Sigmoid colon (tissue), 7 donors: Measurements from ENCODE around the gene MSANTD3. TPM values are rescaled to one million over a fixed set of nuclear protein-coding genes. Genes with fewer than 3 reads are reported as not detected.
"Not testable (repeated sequence)": the region's sequence is repeated elsewhere in the genome, so short reads cannot be mapped to it uniquely, and the experiment has no call there.

Source experiments
- DNase-seq: peaks from one replicate; pipeline ENCODE4 v3.0.0-alpha.2; 2019
- H3K27ac ChIP-seq, 4 donors: fragments of 200-600 bp; sonication (generic); one replicate each; pipeline ENCODE4 v1.5.1; 2016 to 2019; ENCODE audit warnings: mild to moderate bottlenecking in 1 of 4
- H3K27me3 ChIP-seq, 3 donors: fragments of 200-600 bp; sonication (generic); one replicate each; pipeline ENCODE4 v1.5.1; 2019; ENCODE audit warnings: mild to moderate bottlenecking in 1 of 3
- H3K36me3 ChIP-seq, 4 donors: fragments of 200-600 bp; sonication (generic); one replicate each; pipeline ENCODE4 v1.5.1; 2016 to 2019
- H3K4me1 ChIP-seq, 4 donors: fragments of 200-600 bp; sonication (generic); one replicate each; pipeline ENCODE4 v1.5.1; 2017 to 2019
- H3K4me3 ChIP-seq, 4 donors: fragments of 200-600 bp; sonication (generic); one replicate each; pipeline ENCODE4 v1.5.1; 2017 to 2019; ENCODE audit warnings: mild to moderate bottlenecking in 2 of 4, moderate library complexity in 1 of 4
- H3K9me3 ChIP-seq, 4 donors: fragments of 200-600 bp in 3 of 4; sonication (generic) in 3 of 4; one replicate each; pipeline versions ENCODE4 v1.5.1 to v1.6.1; 2013 to 2019
- EP300 ChIP-seq, 4 donors: sonication (generic); formaldehyde crosslinking; IDR thresholded peaks; one replicate each; pipeline ENCODE4 v1.6.1; 2017; ENCODE audit warnings: antibody characterized with exemption in 4 of 4
- POLR2A ChIP-seq, 2 donors: fragments of 450-650 bp; IDR thresholded peaks; one replicate each; pipeline ENCODE4 v1.6.1; 2016; ENCODE audit warnings: antibody characterized with exemption in 2 of 2, mild to moderate bottlenecking in 2 of 2, moderate library complexity in 2 of 2
- POLR2AphosphoS5 ChIP-seq, 4 donors: sonication (generic); formaldehyde crosslinking; IDR thresholded peaks; one replicate each; pipeline ENCODE4 v1.6.1; 2017; ENCODE audit warnings: antibody characterized with exemption in 4 of 4
- WGBS, 2 donors: extraction: QIAGEN DNeasy Blood & Tissue Kit; methylation state at CpG; one replicate each; pipeline ENCODE4 v1.1.7; 2013; 5-methylcytosine and 5-hydroxymethylcytosine counted together
- intact Hi-C: fragments of 100-400 bp; cut with DNase I; formaldehyde crosslinking; loops from one replicate; pipeline ENCODE4 v1.15.1; 2023
- polyA plus RNA-seq, 3 donors: library from polyadenylated mRNA; stranded (reverse); fragments of 200-250 nt; gene quantifications; one replicate each; pipeline ENCODE4 v1.2.3, GENCODE V29; 2013
- total RNA-seq, 4 donors: library from RNA; depleted of rRNA; stranded (reverse); fragments of >200 nt; gene quantifications; one replicate each; pipeline ENCODE4 v1.1.0, GENCODE V29; 2016
- TF ChIP-seq, protein P1 (sequence below), 4 experiments: fragments of 450-650 bp in 3 of 4; fragments of 200-600 bp in 1 of 4; IDR thresholded peaks; one replicate each; pipeline ENCODE4 v1.5.1; 2016 to 2019; ENCODE audit warnings: antibody characterized with exemption in 4 of 4, mild to moderate bottlenecking in 3 of 4, moderate library complexity in 2 of 4
- donor health status: healthy with polysubstance abuse.
- donor health status: Bipolar disorder and iron deficiency.
- donor health status: healthy.

MSANTD3 gene
- total RNA-seq: 10 to 100 TPM; 25.2 to 41.8 (median 31.5) TPM
- polyA plus RNA-seq: 10 to 100 TPM in 1 of 3 donors, 1 to 10 TPM in 2; 9.2 to 18.0 (median 9.3) TPM

DNA sequence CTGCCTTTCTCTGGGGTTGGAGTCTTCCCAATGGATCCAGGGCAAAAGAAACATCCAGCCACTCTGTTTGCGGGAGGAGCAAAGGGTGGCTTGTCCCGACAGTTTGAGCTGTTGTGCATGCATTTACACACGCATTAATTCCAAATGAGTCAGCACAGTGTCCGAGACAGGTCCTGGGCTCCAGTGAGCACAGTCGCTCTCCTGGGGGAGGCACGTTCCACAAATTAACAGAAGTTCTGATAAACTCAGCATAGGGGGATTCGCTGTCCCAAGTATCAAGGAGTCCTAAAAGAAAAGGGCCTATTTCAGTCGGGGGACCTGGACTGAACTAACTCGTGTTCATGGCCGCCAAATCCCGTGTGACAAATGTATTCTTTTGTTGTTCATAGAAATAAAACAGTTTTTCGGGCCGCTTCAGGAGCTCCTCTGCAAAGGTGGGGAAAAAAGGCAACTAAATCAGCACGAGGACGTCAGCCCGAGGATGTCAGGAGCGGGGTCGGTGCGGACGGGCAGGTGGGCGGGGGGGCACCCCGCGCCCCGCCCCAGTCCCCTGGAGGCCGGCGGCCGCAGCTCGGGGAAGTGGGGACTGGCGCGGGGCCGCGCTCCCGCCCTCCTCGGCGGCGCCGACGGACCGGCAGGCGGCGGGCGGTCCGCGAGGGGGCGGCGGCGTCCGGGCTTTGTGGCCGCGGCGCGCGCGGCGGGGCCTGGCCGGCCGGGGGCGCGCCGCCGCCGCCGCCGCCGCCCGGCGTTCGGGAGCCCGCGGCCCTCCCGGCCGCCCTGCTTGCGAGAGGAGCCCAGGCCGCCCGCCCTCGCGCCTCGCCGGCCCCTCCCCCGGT lies at the start of gene MSANTD3:
TSS of gene MSANTD3 (plus strand) at position 614 of the 836 bp plus-strand sequence. CDS start 14,796 bp downstream, outside the sequence.
- peak; percentile 77 for DNase-seq
- TF ChIP-seq, protein P1, sequence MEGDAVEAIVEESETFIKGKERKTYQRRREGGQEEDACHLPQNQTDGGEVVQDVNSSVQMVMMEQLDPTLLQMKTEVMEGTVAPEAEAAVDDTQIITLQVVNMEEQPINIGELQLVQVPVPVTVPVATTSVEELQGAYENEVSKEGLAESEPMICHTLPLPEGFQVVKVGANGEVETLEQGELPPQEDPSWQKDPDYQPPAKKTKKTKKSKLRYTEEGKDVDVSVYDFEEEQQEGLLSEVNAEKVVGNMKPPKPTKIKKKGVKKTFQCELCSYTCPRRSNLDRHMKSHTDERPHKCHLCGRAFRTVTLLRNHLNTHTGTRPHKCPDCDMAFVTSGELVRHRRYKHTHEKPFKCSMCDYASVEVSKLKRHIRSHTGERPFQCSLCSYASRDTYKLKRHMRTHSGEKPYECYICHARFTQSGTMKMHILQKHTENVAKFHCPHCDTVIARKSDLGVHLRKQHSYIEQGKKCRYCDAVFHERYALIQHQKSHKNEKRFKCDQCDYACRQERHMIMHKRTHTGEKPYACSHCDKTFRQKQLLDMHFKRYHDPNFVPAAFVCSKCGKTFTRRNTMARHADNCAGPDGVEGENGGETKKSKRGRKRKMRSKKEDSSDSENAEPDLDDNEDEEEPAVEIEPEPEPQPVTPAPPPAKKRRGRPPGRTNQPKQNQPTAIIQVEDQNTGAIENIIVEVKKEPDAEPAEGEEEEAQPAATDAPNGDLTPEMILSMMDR (IDR thresholded peaks at IDR 0.05): peak in 1 of 4 experiments; percentile 18
- TF ChIP-seq EP300 (IDR thresholded peaks at IDR 0.05): no peak
- peak in 3 of 4 donors; percentile 26 to 74 (median 42) for TF ChIP-seq POLR2AphosphoS5 (IDR thresholded peaks at IDR 0.05)
- TF ChIP-seq POLR2A (IDR thresholded peaks at IDR 0.05): no peak
- Histone ChIP-seq H3K9me3 (no peaks in the 10 kb centered on the region), H3K27ac (peak within 1 kb of the TSS; percentile 92 to 98 (median 96)), H3K4me1 (peaks cover 0 to 39% (median 32%) of the 10 kb centered on the region in 4 donors), H3K27me3 (no peaks in the 10 kb centered on the region), H3K36me3 (no peaks in the 10 kb centered on the region), H3K4me3 (peak within 1 kb of the TSS; percentile 83 to 96 (median 92))
- 1% methylated on average over 80 of the region's 80 CpGs for WGBS, 2 donors
- intact Hi-C loops: loop anchor here (2.0 to 10.0 kb wide), 3 partner anchors 14 to 602 kb away; partner anchors contain the start of genes NR4A3 and TEX10

DNA sequence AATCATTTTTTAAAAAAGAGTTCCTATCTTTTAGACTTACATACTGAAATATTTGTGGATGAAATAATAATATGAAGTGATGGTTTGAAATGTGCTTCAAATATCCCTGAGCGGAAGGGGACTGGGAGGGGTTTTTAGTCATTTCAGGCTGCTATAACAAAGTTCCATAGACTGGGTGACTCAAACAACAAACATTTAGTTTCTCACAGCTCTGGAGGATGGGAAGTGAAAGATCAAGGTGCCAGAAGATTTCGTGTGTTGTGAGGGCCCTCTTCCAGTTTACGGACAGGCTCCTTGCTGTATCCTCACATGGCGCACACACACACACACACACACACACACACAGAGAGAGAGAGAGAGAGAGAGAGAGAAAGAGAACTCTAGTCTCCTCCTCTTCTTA lies 47.1 kb upstream of the MSANTD3 start:
- DNase-seq: no peak
- no peak overlapping the region for H3K27ac ChIP-seq
- no peaks in the 10 kb centered on the region for H3K4me1 ChIP-seq
- intact Hi-C loops: no loop called here
- peaks cover 0 to 7% (median 4%) of the 10 kb centered on the region in 4 donors for H3K9me3 ChIP-seq
- TF ChIP-seq, protein P1 (IDR thresholded peaks at IDR 0.05): no peak
- TF ChIP-seq POLR2AphosphoS5 (IDR thresholded peaks at IDR 0.05) (no peak), POLR2A (IDR thresholded peaks at IDR 0.05) (no peak), EP300 (IDR thresholded peaks at IDR 0.05) (no peak)
- no peaks in the 10 kb centered on the region for H3K36me3 ChIP-seq
- no peaks in the 10 kb centered on the region for H3K27me3 ChIP-seq
- H3K4me3 ChIP-seq: no peak overlapping the region
- WGBS, 2 donors: 78 to 91% methylated on average over 4 of the region's 4 CpGs

DNA sequence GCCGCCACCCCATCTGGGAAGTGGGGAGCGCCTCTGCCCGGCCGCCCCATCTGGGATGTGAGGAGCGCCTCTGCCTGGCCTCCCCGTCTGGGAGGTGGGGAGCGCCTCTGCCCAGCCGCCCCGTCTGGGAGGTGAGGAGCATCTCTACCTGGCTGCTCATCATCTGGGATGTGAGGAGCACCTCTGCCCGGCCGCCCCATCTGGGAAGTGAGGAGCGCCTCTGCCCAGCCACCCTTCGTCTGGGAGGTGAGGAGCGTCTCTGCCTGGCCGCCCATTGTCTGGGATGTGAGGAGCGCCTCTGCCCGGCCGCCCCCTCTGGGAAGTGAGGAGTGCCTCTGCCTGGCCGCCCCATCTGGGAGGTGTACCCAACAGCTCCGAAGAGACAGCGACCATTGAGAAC lies 34.0 kb upstream of the MSANTD3 start:
- H3K4me3 ChIP-seq, intact Hi-C loops, H3K9me3 ChIP-seq, H3K27me3 ChIP-seq, DNase-seq, H3K36me3 ChIP-seq, H3K27ac ChIP-seq, H3K4me1 ChIP-seq: not testable (repeated sequence)
- 95 to 98% methylated on average over 21 of the region's 21 CpGs for WGBS, 2 donors

- Histone ChIP-seq H3K4me1 (no peaks in the 10 kb centered on the region), H3K36me3 (no peaks in the 10 kb centered on the region), H3K4me3 (no peak overlapping the region), H3K27me3 (no peaks in the 10 kb centered on the region), H3K9me3 (no peaks in the 10 kb centered on the region), H3K27ac (no peak overlapping the region)
- intact Hi-C loops: no loop called here
- TF ChIP-seq, protein P1 (IDR thresholded peaks at IDR 0.05): no peak
- TF ChIP-seq POLR2AphosphoS5 (IDR thresholded peaks at IDR 0.05) (no peak), EP300 (IDR thresholded peaks at IDR 0.05) (no peak), POLR2A (IDR thresholded peaks at IDR 0.05) (no peak)
- no peak for DNase-seq
Measured at GRCh38 chr9:100394032-100394695, 32.8 kb upstream of the MSANTD3 start.

GRCh38 chr9:100394816-100395215 lies 32.1 kb upstream of the MSANTD3 start:
- TF ChIP-seq EP300 (IDR thresholded peaks at IDR 0.05) (no peak), POLR2A (IDR thresholded peaks at IDR 0.05) (no peak)
- DNase-seq: no peak
- intact Hi-C loops: no loop called here
- Histone ChIP-seq H3K27me3 (no peaks in the 10 kb centered on the region), H3K4me3 (no peak overlapping the region), H3K27ac (no peak overlapping the region), H3K4me1 (no peaks in the 10 kb centered on the region), H3K9me3 (no peaks in the 10 kb centered on the region), H3K36me3 (no peaks in the 10 kb centered on the region)
- WGBS, 2 donors: 77 to 86% methylated on average over 2 of the region's 2 CpGs
